GM21390 (cell line): ENCODE results near the gene EXTL1.
A peak's percentile ranks its signal among the peaks of the same experiment; 100 is the strongest.

ENCODE experiments used
- ATAC-seq: cut with Tn5 transposase; IDR thresholded peaks from one replicate; pipeline ENCODE4 v1.9.1; 2021; ENCODE audit not compliant: unreplicated experiment

EXTL1 gene

GRCh38 chr1:26023826-26024225, 2.3 kb downstream of the EXTL1 start:
- no peak for ATAC-seq

- ATAC-seq: no peak
These were observed 3.5 kb downstream of the EXTL1 start for GRCh38 chr1:26025060-26025459.

GRCh38 chr1:26025517-26025916, 3.9 kb downstream of the EXTL1 start:
- no peak for ATAC-seq

- ATAC-seq: no peak
These were observed 6.3 kb downstream of the EXTL1 start for GRCh38 chr1:26027716-26028489.

- no peak for ATAC-seq
These were observed 7.0 kb downstream of the EXTL1 start for GRCh38 chr1:26028490-26028980.

GRCh38 chr1:26029054-26029863, 7.7 kb downstream of the EXTL1 start:
- no peak for ATAC-seq

GRCh38 chr1:26029864-26030481, 8.4 kb downstream of the EXTL1 start:
- no peak for ATAC-seq

GRCh38 chr1:26031196-26031595, 9.6 kb downstream of the EXTL1 start:
- no peak for ATAC-seq

GRCh38 chr1:26031611-26032220, 10.1 kb downstream of the EXTL1 start:
- no peak for ATAC-seq

GRCh38 chr1:26032656-26033357, 11.2 kb downstream of the EXTL1 start:
- ATAC-seq: no peak

- no peak for ATAC-seq
These were observed 13.1 kb downstream of the EXTL1 start for GRCh38 chr1:26034504-26035202.

GRCh38 chr1:26035203-26035958, 13.8 kb downstream of the EXTL1 start:
- peak; percentile 86 for ATAC-seq

GRCh38 chr1:26035959-26036755, 14.6 kb downstream of the EXTL1 start:
- peak; percentile 64 for ATAC-seq

- no peak for ATAC-seq
These were observed 15.2 kb downstream of the EXTL1 start for GRCh38 chr1:26036756-26037281.

- no peak for ATAC-seq
These were observed 16.3 kb downstream of the EXTL1 start for GRCh38 chr1:26037904-26038303.

- ATAC-seq: no peak
These were observed 16.9 kb downstream of the EXTL1 start for GRCh38 chr1:26038477-26038876.

GRCh38 chr1:26038904-26039303, 17.3 kb downstream of the EXTL1 start:
- no peak for ATAC-seq

- ATAC-seq: no peak
These were observed 19.8 kb downstream of the EXTL1 start for GRCh38 chr1:26041401-26041800.
